NB4 (cell line): ENCODE measurements around the gene G3BP1.
A peak's percentile ranks its signal among the peaks of the same experiment; 100 is the strongest.

ENCODE experiments used
- DNase-seq: peaks from one replicate; pipeline ENCODE4 v3.0.0; 2010; ENCODE audit warnings: low read depth
- H3K4me3 ChIP-seq: one replicate; pipeline ENCODE4 v1.5.1; 2011; ENCODE audit warnings: mild to moderate bottlenecking, low read depth, low read length, moderate library complexity
- MYC ChIP-seq: IDR thresholded peaks from 2 replicates; pipeline ENCODE4 v1.6.1; 2011; ENCODE audit warnings: low read depth, low read length
- POLR2A ChIP-seq: IDR thresholded peaks from 2 replicates; pipeline ENCODE4 v1.6.1; 2011; ENCODE audit warnings: mild to moderate bottlenecking; ENCODE audit not compliant: insufficient read length; ENCODE audit errors: extremely low read depth
- TF ChIP-seq, protein P1 (sequence below): IDR thresholded peaks from one replicate; pipeline ENCODE4 v1.5.1; 2012; ENCODE audit warnings: low read depth, low read length
- TF ChIP-seq, protein P2 (sequence below): IDR thresholded peaks from 2 replicates; pipeline ENCODE4 v1.6.1; 2011; ENCODE audit warnings: low read depth, low read length

The G3BP1 gene

DNA sequence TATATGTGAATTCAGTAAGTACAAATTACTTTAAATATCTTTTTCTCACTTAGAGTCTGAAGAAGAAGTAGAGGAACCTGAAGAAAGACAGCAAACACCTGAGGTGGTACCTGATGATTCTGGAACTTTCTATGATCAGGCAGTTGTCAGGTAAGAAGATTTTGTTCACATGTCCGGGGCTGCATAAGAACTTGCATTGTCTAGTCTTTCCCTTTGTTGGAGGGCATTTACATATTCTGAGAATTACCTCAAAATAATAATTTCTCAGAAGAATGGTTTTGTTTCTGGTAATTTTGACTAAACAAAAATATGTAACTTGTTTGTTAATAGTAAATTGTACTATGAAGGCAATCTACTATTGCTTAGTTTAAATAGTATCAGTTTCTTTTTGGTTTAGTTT lies 23.7 kb downstream of the G3BP1 start:
- DNase-seq, result no peak
- TF ChIP-seq, protein P1, sequence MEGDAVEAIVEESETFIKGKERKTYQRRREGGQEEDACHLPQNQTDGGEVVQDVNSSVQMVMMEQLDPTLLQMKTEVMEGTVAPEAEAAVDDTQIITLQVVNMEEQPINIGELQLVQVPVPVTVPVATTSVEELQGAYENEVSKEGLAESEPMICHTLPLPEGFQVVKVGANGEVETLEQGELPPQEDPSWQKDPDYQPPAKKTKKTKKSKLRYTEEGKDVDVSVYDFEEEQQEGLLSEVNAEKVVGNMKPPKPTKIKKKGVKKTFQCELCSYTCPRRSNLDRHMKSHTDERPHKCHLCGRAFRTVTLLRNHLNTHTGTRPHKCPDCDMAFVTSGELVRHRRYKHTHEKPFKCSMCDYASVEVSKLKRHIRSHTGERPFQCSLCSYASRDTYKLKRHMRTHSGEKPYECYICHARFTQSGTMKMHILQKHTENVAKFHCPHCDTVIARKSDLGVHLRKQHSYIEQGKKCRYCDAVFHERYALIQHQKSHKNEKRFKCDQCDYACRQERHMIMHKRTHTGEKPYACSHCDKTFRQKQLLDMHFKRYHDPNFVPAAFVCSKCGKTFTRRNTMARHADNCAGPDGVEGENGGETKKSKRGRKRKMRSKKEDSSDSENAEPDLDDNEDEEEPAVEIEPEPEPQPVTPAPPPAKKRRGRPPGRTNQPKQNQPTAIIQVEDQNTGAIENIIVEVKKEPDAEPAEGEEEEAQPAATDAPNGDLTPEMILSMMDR, result no peak
- TF ChIP-seq, protein P2, sequence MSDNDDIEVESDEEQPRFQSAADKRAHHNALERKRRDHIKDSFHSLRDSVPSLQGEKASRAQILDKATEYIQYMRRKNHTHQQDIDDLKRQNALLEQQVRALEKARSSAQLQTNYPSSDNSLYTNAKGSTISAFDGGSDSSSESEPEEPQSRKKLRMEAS, result no peak
- TF ChIP-seq POLR2A, result no peak
- TF ChIP-seq MYC, result no peak
- no peak overlapping the region for H3K4me3 ChIP-seq

DNA sequence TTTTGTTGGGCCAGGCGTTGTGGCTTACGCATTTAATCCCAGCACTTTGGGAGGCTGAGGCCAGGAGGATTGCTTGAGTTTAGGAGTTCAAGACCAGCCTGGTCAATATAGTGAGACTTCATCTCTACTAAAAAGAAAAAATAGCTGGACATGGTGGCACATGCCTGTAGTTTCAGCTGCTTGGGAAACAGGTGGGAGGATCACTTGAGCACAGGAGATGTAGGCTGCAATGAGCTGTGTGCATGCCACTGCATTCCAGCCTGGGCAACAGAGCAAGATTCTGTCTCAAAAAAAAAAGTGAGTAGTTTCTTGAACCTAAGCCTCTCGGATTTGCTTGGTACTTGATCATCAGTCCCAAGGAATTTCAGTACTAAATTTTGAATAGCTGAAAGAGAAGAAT lies 26.9 kb downstream of the G3BP1 start:
- DNase-seq, result no peak
- no peak overlapping the region for H3K4me3 ChIP-seq
- TF ChIP-seq POLR2A (no peak), MYC (no peak)
- TF ChIP-seq, protein P2, result no peak
- TF ChIP-seq, protein P1, result no peak

- no peak overlapping the region for H3K4me3 ChIP-seq
- TF ChIP-seq, protein P2, result no peak
- TF ChIP-seq MYC, result no peak
- no peak for TF ChIP-seq POLR2A
- TF ChIP-seq, protein P1, result no peak
- DNase-seq, result peak; percentile 75
Measured at GRCh38 chr5:151799407-151799806, 27.7 kb downstream of the G3BP1 start.

GRCh38 chr5:151800532-151800931 lies 28.8 kb downstream of the G3BP1 start:
- DNase-seq, result peak; percentile 57
- H3K4me3 ChIP-seq, result no peak overlapping the region
- TF ChIP-seq POLR2A, result no peak

DNA sequence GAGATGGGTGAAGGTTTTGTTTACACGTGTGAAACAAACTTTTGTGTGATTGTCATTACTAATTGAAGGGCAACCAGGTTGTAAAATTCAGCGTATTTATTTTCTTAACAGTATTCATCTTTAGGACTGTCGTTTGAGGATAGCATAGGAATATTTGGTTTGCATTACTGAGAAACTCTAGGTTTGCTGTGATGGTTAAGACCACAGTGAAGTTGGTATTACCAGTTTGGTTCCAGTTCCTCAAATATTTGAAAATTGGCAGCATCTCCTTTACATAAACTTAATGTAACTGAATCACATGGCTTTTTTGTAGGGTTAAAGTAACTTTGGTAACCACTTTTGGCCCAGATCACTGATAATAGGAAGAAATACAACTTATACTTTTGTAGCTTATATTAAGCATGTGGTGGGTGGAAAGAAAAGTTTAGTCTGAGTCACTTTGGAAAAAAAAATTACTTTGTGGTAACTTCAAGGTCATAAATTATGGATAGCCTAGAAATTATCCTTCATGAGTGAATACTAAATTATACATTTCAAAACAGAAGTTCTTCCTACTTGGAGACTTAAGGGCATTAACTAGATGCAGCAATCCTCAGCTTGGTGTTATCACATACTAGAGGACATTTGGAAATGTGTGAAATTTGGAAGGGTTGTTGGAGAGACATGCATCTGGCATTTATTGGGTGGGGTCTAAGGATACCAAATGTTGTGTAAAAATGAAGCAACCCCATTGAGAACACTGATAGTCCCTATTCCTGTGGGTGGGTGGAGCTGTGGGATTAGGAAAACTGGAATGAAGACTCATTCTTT lies 33.9 kb downstream of the G3BP1 start:
- no peak for DNase-seq
- no peak overlapping the region for H3K4me3 ChIP-seq
- TF ChIP-seq POLR2A (no peak), MYC (no peak)
- TF ChIP-seq, protein P2, result no peak
- TF ChIP-seq, protein P1, result no peak

GRCh38 chr5:151808451-151809169 lies 36.9 kb downstream of the G3BP1 start:
- no peak for TF ChIP-seq POLR2A
- TF ChIP-seq, protein P1, result no peak
- TF ChIP-seq, protein P2, result no peak
- no peak for TF ChIP-seq MYC
- DNase-seq, result no peak
- H3K4me3 ChIP-seq, result no peak overlapping the region
